ENCODE results near the gene TRMT11.

- TF ChIP-seq CTCF (IDR thresholded peaks at IDR 0.05), result no peak
- TF ChIP-seq EZH2phosphoT487 (IDR thresholded peaks at IDR 0.05), result no peak
- TF ChIP-seq EZH2 (IDR thresholded peaks at IDR 0.05), result no peak
Observed at GRCh38 chr6:125970760-125971159, 15.6 kb upstream of the TRMT11 start.
